Kasumi-1 (cell line): ENCODE results near the gene LRRC71.

Source experiments
- DNase-seq, 2 experiments: peaks; one replicate each; lab custom pipeline; 2025; lab: John Stamatoyannopoulos, UW

LRRC71 gene

DNA sequence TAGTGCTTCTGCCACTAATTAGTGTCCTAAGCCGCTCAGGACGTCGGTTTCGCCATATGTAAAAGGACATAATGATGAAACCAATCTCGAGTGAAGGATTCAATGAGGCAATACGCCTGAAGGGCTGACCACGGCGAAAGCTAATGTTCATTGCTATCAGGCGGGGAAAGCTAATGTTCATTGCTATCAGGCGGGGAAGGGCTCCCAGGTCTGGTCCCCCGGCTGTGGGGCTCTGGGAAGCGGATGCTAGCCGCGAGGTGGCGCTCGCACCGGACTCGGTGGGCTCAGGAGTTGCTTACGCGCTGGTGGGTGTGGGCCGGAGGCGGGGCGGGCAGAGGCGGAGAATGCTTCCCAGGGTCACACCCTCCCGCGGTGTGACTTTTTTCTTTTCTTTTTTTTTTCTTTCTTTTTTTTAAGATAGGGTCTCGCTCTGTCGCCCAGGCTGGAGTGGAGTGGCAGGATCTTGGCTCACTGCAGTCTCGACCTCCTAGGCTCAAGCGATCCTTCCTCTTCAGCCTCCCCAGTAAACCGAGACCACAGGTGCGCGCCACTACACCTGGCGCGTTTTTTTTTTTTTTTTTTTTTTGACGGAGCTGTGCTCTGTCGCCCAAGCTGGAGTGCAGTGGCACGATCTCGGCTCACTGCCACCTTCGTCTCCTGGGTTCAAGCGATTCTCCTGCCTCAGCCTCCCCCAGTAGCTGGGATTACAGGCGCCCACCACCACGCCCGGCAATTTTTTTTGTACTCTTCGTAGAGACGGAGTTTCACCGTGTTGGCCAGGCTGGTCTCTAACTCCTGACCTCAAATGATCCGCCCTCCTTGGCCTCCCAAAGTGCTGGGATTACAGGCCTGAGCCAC, 28.0 kb upstream of the LRRC71 start:
- DNase-seq: peak; percentile 78 to 85

DNA sequence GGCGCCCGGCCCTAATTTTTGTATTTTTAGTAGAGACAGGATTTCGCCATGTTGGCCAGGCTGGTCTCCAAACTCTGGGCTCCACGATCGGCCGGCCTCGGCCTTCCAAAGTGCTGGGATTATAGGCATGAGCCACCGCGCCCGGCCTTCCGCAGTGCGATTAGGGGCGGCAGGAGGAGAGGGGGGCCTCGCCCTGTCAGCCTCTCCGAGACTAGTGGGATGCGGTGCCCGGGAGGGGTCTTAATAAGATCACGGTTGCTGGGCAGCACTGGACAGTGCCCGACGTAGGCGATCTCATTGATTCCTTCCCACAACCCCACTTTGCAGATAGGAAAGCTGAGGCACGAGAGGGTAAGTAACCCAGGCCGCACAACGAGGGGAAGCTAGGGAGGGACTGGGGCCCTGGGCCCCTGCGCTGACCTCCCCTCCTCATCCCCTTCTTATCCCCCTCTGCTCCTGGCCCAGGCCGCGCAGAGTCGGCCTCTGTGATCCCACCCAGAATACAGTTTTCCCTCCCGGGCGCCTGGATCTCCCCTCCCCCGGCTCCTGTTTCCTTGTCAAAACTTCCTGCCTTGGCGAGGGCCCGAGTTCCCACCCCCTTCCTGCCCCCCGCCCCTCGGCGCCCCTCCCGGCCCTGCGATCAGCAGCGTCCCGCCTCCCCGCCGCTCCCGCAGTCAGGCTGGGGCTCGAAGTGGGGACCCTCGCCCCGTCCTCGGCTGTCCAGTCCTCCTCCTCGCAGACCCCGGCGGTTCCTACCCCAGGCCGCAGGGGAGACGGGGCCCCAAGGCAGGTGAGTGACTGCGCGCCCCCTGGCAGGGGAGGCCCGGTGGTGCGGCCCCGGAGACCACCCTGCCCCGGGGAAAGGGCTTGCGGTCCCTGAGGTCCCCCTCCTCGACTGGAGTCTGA, 27.1 kb upstream of the LRRC71 start, which contains the start of gene PEAR1:
PEAR1 (plus strand) TSS at position 671 of the 906 bp plus-strand sequence. CDS start 10,209 bp downstream, outside the sequence.
- DNase-seq: no peak

DNA sequence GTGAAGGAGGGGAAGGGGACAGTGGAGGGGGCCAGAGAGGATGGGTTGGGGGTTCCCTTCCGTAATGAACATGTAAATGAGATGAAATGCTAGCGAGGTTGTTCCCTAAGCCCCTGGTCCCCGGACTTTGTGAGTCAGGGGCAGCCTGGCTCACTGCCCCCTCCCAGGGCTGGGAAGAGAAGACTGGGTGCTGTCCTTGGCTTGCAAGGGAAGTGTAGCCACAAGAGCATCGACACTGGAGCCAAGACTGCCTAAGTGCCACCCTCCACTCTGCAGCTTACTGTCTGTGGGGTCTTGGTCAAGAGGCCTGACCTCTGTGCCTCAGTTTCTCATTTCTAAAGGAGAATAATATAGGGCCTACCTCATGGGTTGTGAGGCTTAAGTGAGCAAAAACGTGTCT, 26.4 kb upstream of the LRRC71 start:
- no peak for DNase-seq

DNA sequence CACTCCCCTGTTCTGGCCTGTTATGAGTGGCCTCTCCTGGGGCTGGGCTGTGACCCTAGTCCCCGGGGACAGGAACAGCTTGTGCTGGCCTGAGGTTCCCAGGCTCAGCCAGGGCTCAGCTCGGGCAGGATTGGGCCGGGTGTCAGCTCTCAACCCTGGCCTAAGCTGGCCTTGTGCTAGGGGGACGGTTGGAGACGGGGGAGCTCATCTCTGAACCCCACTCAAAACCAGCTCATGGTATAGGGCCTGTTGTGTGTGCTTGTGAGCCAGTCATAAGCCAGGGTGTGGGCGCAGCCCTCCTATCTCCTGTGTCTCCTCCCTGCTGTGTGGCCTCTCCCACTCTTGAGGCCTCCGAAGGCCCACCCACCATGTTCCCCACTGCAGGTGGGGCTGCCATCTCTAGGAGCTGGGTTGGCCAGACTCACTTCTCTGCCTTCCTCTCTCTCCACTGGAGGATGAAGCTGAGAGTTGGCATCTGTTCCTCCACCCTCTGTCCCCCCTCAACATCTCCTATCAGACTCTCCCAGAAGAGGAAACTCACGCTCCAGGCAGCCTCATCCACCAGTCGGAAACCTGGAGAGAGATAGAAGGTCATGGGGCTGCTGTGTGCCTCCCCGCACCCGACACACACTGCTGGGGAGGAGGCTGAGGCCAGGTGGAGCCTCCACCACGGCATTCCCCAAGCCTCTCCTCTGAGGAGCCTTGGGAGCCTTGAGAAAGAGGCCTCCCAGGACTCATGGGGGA, 25.5 kb upstream of the LRRC71 start:
- no peak for DNase-seq

DNA sequence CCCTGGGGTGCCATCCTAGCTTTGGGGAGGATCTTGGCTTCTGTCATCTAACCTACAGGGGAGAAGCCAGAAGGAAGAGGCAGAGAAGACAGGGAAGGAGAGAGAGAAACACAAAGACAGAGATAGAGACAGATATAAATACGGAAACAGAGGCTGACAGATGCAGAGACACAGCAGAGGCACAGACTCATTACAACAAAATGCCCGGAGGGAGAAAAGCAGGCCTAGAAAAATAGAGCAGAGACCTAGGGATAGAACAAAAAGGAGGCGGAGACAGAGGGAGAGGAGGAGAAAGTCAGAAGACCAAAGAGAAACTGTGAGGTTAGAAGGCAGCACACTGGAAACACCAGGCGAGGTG, 25.0 kb upstream of the LRRC71 start:
- no peak for DNase-seq

DNA sequence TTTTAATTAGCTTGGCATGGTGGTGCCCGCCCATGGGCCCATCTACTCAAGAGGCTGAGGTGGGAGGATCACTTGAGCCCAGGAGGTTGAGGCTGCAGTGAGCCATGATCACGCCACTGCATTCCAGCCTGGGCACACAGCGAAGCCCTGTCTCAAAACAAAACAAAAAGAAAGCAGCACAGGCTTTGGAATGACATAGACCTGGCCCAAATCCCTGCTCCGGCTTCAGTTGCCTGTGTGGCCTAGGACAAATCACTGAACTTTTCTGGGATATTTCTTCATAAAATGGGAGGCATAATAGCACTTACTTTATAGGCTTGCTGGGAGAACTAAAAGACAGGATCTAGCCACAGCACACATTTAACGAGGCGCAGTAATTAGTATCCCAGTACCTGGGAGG, 24.5 kb upstream of the LRRC71 start:
- no peak for DNase-seq

DNA sequence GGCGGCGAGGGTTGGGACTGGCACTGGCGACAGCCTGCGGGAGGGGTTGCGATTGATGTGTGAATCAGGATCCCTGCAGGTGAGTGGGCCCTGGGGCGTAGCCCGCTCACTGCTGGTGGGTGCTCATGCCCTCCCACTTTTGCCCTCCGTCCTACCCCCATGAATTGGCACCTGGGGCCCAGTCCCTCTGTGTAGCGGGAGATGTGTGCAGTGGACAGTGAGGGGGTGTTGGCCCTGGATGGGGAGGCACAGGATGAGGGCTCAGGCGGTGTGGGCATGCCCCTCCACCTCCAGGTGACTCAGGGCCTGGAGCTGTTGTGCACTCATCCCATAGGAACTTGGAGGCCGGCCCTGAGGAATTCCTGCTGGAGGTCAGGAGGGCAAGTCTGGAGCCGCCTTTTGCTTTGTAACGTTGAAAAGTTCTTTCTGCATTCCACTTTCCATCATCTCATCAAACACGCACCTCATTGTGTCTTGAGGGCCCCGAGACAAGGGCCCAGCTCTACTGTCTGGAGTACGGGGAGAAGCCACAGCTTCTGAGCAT, 23.9 kb upstream of the LRRC71 start:
- DNase-seq: no peak

DNA sequence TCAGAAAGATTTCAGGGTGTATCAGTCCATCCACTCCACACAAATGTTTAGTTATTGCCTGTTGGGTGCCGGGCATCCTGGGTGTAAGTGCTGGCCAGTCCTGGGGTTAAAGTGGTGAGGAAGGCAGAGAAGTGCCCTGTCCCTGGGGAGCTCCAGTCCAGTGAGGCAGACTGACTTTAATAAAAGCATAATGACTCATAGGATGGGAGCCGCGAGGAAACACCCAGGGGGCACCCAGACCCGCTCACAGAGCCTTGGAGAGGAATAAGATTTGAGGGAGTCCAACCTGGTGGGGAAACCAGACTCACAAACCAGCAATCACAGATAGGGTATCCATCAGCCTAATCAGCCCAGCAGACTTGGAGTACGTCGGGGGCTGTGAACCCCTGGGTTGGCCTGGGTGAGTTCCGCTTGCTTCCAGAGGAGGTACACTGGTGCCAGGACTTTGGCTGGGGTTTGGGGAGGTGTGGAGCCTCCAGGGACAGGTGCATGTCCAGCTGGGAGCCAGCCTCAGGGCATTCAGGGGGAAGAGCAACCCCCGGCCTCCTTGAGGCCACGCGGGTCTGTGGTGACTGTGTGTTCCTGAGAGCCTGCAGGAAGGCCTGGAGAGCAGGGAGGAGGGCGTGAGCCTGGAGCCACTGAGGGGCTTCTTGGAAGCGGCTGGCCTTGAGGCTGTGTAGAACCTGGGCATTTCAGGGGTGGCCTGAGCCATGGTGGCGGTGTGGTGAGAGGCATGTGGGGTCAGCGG, 23.2 kb upstream of the LRRC71 start:
- no peak for DNase-seq

DNA sequence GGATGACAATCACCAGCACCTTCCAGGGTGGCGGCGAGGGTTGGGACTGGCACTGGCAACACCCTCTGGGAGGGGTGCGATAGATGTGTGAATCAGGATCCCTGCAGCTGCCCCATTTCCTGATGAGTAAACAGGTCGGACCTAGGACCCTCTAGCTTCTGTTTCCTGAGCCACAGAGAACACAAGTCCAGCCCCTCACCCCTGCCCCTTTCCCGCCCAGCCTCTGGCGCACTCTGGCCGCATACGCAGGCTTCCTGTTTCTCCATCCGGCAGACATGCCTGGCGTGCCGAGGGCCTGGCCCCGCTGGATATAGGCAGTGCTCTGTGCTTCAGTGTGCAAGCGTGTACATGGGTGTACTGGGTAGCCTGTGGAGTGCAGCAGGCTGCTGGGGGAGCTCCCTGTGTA, 22.3 kb upstream of the LRRC71 start:
- DNase-seq: peak; percentile 64 to 80

DNA sequence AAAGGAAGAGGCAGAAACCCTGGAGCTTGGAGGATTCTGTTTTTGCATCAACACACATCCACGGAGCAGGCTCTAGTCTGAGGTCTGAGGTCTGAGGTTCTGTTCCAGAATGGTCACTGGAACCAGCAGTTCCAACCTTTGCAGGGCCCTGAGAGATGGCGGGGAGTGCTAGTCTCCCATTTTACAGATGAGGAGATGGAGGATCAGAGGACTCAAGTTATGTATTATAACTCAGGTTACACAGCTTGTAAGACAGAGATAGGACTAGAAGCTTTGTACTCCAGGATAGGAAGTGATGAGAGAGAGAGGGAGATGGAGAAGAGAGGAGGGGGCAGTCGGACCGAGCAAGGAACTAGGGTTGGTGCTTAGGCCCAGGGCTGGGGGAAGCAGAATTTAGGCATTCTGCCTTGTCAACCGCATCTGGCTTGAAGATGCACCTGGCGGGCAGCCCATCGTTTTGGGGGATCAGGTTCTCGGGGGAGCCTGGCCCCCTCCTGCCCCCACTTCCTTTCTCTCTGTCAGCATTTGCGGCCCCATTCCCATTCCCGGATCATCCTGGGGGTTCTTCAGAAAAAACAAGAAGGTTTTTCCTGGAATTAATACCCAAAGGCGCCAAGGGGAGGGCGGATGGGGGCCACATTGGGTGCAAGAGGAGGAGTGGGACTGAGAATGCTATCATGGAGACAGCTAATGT, 21.3 kb upstream of the LRRC71 start:
- no peak for DNase-seq

DNA sequence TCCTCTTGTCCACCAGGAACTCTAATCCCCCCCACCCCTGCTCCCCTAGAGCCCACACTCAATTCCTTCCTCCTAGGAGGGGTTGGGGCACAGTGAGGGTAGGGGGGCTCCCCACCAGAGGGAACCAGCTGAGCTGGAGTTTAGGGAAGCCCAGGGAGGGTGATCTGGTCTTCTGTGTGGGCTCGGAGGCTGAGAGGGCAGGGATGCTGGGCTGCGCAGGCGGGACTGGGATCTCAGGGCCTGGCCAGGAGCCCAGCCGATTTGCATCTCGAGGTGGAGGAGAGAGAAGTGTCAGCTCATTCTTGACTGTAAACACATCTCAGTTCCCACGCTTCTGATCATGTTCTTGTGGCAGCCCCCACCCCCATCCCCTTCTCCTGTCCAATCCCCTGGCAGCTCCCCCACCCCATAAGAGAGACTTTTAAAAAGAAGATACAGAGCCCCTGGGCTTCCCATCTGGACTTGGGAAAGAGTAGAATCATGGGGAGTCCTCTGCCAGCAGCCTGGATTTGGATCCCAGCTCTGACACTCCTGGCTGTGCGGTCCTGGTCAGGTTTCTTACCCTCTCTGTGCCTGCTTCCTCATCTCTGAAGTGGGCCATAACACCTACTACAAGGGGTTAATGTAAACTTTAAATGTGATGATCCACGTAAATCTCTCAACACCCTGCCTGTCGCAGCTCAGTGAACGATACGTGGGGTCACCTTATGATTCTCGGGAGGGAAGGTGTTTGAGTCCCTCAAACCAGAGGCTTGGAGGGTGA, 20.3 kb upstream of the LRRC71 start:
- DNase-seq: no peak

DNA sequence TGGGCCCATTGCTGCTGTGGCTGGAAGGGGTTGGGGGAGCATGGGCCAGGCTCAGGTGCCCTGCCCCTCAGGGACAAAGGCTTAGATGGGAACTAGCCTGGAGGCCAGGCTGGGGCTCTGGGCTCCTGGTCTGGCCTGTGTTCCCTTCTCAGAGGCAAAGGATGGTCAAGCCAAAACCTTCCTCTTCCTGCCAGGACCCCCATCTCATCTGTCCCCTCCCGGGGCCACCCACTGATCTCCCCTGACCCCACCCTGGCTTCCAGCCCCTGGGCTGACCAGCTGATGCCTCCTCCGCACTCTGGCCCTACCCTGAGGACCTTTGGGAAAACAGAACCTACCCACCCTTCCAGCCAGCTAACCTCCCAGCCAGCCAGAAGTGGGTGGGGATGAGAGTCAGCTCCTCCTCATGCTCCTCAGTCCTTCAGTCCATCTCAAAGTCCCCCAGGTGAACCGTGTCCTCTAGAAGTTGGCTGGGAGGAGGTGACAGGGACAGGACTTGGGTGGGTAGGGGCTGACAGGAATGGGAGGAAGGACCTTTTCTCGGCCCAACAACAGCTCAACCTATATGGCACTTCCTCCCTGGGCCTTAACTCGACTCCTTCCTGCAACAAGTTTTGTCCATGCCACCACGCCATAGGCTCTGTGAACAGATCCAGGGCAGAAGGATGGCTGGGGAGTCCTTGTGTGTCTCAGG, 19.4 kb upstream of the LRRC71 start:
- no peak for DNase-seq

DNA sequence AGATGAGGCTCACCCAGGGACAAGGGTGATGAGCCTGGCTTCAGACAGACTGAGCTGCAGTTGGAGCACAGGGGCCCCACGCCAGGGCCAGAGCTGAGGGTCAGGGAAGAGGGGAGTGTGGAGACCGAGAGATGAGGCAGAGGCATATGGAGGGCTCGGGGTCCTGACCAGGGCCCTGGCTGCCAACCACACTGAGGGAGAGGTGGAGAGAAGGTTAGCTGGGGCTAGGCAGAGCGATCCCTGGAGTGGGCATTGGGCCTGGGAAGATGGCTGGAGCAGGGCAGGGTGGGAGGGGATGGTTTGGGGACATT, 18.9 kb upstream of the LRRC71 start:
- no peak for DNase-seq

DNA sequence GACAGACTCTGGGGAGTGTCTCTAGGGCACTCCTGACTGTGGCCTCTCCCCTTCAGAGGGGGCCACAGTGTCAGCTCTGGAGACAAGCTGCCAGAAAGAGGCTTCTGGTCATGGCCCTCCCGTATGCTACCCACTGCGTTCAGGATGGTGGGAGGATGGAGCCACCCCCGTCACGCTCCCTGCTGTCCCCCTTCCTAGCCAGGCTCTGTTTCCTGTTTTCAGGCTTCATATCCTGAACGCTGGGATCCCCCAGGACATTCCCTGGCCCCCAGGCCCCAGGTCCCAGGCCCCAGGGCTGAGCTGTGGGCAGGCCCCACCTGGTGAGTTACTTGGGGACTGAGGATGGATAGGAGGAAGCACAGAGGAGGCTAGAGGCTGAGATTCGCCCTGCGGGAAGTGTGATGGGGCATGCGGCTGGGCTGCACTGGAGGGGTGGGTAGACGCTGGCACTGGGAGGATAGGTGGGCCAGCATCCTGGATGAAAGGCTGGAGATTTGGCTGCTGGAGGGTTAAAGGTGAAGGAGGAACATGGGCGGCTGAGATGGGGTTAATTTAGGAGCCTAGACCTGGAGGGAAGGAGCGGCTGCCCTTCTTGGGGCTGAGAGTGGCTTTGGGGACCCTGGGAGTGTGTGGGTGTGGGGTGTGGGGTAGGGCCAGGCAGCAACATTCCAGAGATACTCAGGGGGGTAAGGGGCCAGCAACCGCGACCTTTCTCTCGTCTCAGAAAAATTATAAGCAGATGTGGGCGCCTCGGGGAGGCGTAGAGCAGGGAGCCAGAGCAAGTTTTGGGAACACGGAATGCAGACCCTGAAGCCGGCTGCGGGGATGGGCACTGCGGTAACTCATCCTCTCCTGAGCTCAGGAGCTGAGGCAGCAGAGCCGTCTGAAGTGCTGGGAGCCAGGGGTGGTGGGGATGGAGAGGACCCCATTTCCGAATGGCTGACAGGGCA, 18.2 kb upstream of the LRRC71 start:
- DNase-seq: no peak

DNA sequence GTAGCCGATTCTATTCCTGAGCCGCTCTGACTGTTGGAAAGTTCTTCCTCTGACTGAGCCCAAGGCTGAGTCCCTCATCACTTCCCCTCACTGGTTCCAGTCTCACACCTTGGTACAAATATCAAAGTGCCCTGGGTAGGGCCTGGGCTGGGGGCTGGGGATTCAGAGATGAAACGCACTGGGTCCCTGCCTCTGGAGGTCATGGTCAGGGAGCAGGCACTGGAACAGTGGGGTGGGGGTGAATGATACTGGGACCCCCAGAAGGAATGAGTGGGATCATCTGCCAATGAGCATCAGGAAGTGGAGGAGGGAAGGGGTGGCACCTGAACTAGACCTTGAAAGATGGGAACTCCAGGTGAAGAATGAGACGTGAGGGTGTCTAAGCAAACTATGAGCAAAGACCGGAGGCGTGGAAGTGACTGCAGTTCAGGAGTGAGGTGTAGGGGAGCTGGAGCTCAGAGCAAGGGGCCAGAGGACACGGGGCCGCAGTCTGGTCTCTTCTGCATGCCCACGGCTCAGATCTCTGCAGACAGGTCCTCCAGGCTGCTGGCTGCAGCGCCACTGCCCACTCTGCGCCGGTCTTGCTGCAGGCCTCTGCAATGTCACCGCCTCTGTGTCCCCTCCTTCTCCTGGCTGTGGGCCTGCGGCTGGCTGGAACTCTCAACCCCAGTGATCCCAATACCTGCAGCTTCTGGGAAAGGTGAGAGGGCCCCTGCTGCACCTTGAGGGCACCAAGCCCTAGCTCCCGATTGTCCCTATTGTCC, 16.9 kb upstream of the LRRC71 start:
- DNase-seq: no peak

DNA sequence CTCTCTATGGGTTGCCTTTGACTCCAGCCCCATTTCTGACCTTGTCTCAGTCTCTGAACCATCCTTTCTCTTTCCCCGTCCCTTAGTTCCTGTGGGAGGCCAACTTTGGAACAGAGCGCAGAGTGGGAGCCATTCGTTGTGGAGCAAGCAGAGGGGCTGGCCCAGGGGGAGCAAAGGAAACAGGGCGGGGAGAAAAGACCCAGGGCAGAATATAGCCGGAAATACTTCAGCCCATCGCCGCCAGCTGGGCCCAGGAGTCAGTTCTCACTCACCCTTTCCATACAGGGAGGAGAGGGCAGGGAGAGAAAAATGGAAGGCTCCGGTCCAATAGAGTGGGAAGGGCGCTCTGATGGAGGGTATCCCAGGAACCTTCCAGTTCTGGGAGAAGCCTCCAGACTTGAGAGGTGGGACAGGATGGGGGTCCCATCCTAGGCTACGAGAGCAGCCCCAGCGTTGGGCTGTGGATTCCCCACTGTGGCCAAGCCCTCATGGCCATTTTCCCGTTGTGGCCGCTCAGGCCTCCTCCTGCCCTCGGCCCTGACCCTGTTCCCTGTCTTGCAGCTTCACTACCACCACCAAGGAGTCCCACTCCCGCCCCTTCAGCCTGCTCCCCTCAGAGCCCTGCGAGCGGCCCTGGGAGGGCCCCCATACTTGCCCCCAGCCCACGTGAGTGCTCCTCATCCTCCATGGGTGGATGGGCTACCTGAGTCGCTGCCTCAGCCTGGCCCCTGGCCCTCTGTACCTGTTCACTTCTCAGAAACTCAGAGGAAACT, 16.1 kb upstream of the LRRC71 start:
- DNase-seq: no peak

DNA sequence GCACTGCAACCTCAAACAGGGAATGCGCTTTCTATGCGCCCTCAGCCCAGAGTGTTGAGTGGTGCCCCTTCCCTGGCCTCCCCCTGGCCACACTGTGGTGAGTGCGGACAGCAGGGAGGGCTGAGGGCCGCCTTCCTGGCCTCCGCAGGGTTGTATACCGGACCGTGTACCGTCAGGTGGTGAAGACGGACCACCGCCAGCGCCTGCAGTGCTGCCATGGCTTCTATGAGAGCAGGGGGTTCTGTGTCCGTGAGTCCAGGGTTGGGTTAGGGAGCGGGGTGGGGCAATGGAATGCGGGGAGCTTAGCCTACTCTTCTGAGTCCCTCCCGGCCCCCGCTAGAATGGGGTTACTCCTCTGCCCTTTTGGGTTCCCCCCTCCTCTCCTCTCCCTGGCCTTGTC, 15.3 kb upstream of the LRRC71 start:
- DNase-seq: no peak
